Osteoblast (primary cell): ENCODE data around the gene NFS1. TPM values are rescaled to one million over a fixed set of nuclear protein-coding genes. Genes with fewer than 3 reads are reported as not detected.

Experiments
- DNase-seq: peaks from one replicate; pipeline ENCODE4 v3.0.0; 2011; ENCODE audit warnings: low spot score, mixed read lengths; ENCODE audit not compliant: insufficient read length; ENCODE audit errors: missing footprints
- H2AFZ ChIP-seq: 2 replicates; pipeline ENCODE4 v1.6.0; 2011; ENCODE audit warnings: mild to moderate bottlenecking, low read length
- H3K27ac ChIP-seq: 2 replicates; pipeline ENCODE4 v1.5.1; 2011; ENCODE audit warnings: mild to moderate bottlenecking, low read depth, low read length, moderate library complexity
- H3K27me3 ChIP-seq: 2 replicates; pipeline ENCODE4 v1.6.0; 2012; ENCODE audit warnings: mild to moderate bottlenecking, control low read depth, inconsistent platforms, low read length, moderate library complexity; ENCODE audit not compliant: insufficient read depth
- H3K36me3 ChIP-seq: 2 replicates; pipeline ENCODE4 v1.5.1; 2011; ENCODE audit warnings: mild to moderate bottlenecking, low read length, control low read depth, moderate library complexity; ENCODE audit not compliant: insufficient read depth
- H3K4me1 ChIP-seq: 2 replicates; pipeline ENCODE4 v1.5.1; 2011; ENCODE audit warnings: mild to moderate bottlenecking, low read length, control low read depth, moderate library complexity; ENCODE audit not compliant: insufficient read depth
- H3K4me2 ChIP-seq: 2 replicates; pipeline ENCODE4 v1.6.0; 2011; ENCODE audit warnings: mild to moderate bottlenecking, low read length; ENCODE audit not compliant: insufficient read depth
- H3K4me3 ChIP-seq: fragments of 200-600 bp; sonication (generic); 3 replicates; pipeline ENCODE4 v1.5.1; 2012; ENCODE audit warnings: mild to moderate bottlenecking, low read length, inconsistent platforms; ENCODE audit not compliant: insufficient read depth
- H3K79me2 ChIP-seq: 2 replicates; pipeline ENCODE4 v1.6.0; 2012; ENCODE audit warnings: mild to moderate bottlenecking, low read length, control low read depth, inconsistent platforms; ENCODE audit not compliant: insufficient read depth
- H3K9me3 ChIP-seq: 2 replicates; pipeline ENCODE4 v1.5.1; 2011; ENCODE audit warnings: low read depth, low read length, control low read depth
- H4K20me1 ChIP-seq: 2 replicates; pipeline ENCODE4 v1.6.0; 2012; ENCODE audit warnings: mild to moderate bottlenecking, low read length, control low read depth; ENCODE audit not compliant: insufficient read depth
- CTCF ChIP-seq: IDR thresholded peaks from 2 replicates; pipeline ENCODE4 v1.5.1; 2011; ENCODE audit warnings: mild to moderate bottlenecking, low read depth, low read length, moderate library complexity; ENCODE audit errors: extremely low read depth
- total RNA-seq: library from RNA; depleted of rRNA; stranded (reverse); fragments of >200 nt; gene quantifications from 2 replicates; pipeline ENCODE4 v1.2.3, GENCODE V29; 2012

Gene NFS1
- total RNA-seq, 1 donor, result 21.7 TPM

- Histone ChIP-seq H3K36me3 (peaks cover 63% of the 10 kb centered on the region), H3K4me2 (no peak overlapping the region), H3K4me1 (no peaks in the 10 kb centered on the region), H4K20me1 (peaks cover 4% of the 10 kb centered on the region), H3K4me3 (no peak overlapping the region), H3K27ac (no peak overlapping the region), H3K9me3 (no peaks in the 10 kb centered on the region), H3K79me2 (no peaks in the 10 kb centered on the region), H2AFZ (no peak overlapping the region), H3K27me3 (no peaks in the 10 kb centered on the region)
- DNase-seq, result peak; percentile 67
- no peak for TF ChIP-seq CTCF
These were observed 72.7 kb downstream of the NFS1 start for GRCh38 chr20:35626386-35627001.

- Histone ChIP-seq H3K36me3 (peaks cover 62% of the 10 kb centered on the region), H3K4me3 (no peak overlapping the region), H4K20me1 (peaks cover 4% of the 10 kb centered on the region), H3K4me2 (no peak overlapping the region), H3K79me2 (no peaks in the 10 kb centered on the region), H2AFZ (no peak overlapping the region), H3K9me3 (no peaks in the 10 kb centered on the region), H3K4me1 (no peaks in the 10 kb centered on the region), H3K27ac (no peak overlapping the region), H3K27me3 (no peaks in the 10 kb centered on the region)
- DNase-seq, result peak; percentile 51
- TF ChIP-seq CTCF, result no peak
These were observed 73.4 kb downstream of the NFS1 start for GRCh38 chr20:35625584-35626385.

GRCh38 chr20:35621560-35621946, 77.6 kb downstream of the NFS1 start:
- H3K4me1 ChIP-seq, result peaks cover 23% of the 10 kb centered on the region
- no peak overlapping the region for H3K4me3 ChIP-seq
- H3K79me2 ChIP-seq, result no peaks in the 10 kb centered on the region
- peaks cover 25% of the 10 kb centered on the region for H3K36me3 ChIP-seq
- no peaks in the 10 kb centered on the region for H3K9me3 ChIP-seq
- no peak overlapping the region for H3K4me2 ChIP-seq
- H4K20me1 ChIP-seq, result no peaks in the 10 kb centered on the region
- H2AFZ ChIP-seq, result no peak overlapping the region
- TF ChIP-seq CTCF, result peak; percentile 30
- peak; percentile 69 for DNase-seq
- no peak overlapping the region for H3K27ac ChIP-seq
- H3K27me3 ChIP-seq, result no peaks in the 10 kb centered on the region

GRCh38 chr20:35620818-35621559, 78.2 kb downstream of the NFS1 start:
- no peaks in the 10 kb centered on the region for H3K9me3 ChIP-seq
- H3K27me3 ChIP-seq, result no peaks in the 10 kb centered on the region

More at GRCh38 chr20:35620818-35621559, 78.2 kb downstream of the NFS1 start:
- no peak for TF ChIP-seq CTCF
- no peak overlapping the region for H3K27ac ChIP-seq
- no peak overlapping the region for H2AFZ ChIP-seq
- H3K79me2 ChIP-seq, result no peaks in the 10 kb centered on the region
- H3K4me2 ChIP-seq, result no peak overlapping the region
- no peak for DNase-seq
- H3K4me3 ChIP-seq, result no peak overlapping the region
- H4K20me1 ChIP-seq, result no peaks in the 10 kb centered on the region
- peaks cover 20% of the 10 kb centered on the region for H3K36me3 ChIP-seq
- peaks cover 23% of the 10 kb centered on the region for H3K4me1 ChIP-seq
